ENCODE data around the gene UBE2J2. TPM values are rescaled to one million over a fixed set of nuclear protein-coding genes. Genes with fewer than 3 reads are reported as not detected.

UBE2J2 gene
- total and polyA plus RNA-seq, 2 of the 13 experiments (the other 11 are each of a cell fraction or from before 2014, with no cell fraction given): 25.4 to 29.4 TPM

DNA sequence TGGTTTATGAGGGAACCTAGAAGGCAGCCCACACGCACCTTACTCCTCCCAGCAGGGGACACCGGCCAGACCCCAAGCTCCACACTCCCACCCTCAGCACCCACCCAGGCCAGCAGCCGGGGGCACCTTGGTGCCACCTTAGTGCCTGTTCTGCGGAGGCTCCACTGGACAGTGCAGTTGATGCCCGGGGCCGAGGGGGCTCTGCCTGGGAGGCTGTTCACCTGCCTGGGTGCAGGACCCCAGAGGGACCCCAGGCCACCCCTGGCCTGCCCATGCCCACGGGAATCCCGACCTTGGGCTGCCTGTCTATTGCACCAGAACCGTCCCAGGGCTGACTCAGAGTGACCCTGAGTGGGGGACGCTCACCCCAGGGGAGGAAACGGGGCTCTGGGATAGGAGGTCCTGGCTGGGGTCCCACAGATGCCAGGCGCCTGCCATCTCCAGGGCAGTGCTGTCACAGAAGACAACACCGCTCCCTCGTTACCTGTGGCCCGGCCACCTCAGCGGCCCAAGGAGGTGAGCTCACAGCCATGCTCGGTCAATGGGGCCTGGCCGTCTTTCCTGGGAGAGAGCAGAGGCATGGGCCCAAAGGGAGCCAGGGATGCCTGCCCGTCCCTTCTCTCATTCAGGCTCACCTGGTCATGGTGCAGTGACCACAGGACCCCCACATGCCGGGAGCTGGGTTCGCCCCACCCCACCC lies 7.3 kb upstream of the UBE2J2 start (continued):
- no peak for TF ChIP-seq ZNF501 (CRISPR knock-in tag; IDR thresholded peaks at IDR 0.05)
- TF ChIP-seq, protein P1, sequence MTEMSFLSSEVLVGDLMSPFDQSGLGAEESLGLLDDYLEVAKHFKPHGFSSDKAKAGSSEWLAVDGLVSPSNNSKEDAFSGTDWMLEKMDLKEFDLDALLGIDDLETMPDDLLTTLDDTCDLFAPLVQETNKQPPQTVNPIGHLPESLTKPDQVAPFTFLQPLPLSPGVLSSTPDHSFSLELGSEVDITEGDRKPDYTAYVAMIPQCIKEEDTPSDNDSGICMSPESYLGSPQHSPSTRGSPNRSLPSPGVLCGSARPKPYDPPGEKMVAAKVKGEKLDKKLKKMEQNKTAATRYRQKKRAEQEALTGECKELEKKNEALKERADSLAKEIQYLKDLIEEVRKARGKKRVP (CRISPR knock-in tag; IDR thresholded peaks at IDR 0.05): no peak
- TF ChIP-seq ZNF749 (CRISPR knock-in tag; IDR thresholded peaks at IDR 0.05; ENCODE audit: borderline replicate concordance): no peak
- no peak for TF ChIP-seq ZNF570 (CRISPR knock-in tag; IDR thresholded peaks at IDR 0.05; ENCODE audit: borderline replicate concordance)
- TF ChIP-seq, protein P2, sequence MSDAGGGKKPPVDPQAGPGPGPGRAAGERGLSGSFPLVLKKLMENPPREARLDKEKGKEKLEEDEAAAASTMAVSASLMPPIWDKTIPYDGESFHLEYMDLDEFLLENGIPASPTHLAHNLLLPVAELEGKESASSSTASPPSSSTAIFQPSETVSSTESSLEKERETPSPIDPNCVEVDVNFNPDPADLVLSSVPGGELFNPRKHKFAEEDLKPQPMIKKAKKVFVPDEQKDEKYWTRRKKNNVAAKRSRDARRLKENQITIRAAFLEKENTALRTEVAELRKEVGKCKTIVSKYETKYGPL (CRISPR knock-in tag; IDR thresholded peaks at IDR 0.05): no peak
- TF ChIP-seq, protein P3, sequence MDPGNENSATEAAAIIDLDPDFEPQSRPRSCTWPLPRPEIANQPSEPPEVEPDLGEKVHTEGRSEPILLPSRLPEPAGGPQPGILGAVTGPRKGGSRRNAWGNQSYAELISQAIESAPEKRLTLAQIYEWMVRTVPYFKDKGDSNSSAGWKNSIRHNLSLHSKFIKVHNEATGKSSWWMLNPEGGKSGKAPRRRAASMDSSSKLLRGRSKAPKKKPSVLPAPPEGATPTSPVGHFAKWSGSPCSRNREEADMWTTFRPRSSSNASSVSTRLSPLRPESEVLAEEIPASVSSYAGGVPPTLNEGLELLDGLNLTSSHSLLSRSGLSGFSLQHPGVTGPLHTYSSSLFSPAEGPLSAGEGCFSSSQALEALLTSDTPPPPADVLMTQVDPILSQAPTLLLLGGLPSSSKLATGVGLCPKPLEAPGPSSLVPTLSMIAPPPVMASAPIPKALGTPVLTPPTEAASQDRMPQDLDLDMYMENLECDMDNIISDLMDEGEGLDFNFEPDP (CRISPR knock-in tag; conservative IDR thresholded peaks at IDR 0.05): no peak
- TF ChIP-seq KLF6 (CRISPR knock-in tag; IDR thresholded peaks at IDR 0.05): no peak
- TF ChIP-seq, protein P4, sequence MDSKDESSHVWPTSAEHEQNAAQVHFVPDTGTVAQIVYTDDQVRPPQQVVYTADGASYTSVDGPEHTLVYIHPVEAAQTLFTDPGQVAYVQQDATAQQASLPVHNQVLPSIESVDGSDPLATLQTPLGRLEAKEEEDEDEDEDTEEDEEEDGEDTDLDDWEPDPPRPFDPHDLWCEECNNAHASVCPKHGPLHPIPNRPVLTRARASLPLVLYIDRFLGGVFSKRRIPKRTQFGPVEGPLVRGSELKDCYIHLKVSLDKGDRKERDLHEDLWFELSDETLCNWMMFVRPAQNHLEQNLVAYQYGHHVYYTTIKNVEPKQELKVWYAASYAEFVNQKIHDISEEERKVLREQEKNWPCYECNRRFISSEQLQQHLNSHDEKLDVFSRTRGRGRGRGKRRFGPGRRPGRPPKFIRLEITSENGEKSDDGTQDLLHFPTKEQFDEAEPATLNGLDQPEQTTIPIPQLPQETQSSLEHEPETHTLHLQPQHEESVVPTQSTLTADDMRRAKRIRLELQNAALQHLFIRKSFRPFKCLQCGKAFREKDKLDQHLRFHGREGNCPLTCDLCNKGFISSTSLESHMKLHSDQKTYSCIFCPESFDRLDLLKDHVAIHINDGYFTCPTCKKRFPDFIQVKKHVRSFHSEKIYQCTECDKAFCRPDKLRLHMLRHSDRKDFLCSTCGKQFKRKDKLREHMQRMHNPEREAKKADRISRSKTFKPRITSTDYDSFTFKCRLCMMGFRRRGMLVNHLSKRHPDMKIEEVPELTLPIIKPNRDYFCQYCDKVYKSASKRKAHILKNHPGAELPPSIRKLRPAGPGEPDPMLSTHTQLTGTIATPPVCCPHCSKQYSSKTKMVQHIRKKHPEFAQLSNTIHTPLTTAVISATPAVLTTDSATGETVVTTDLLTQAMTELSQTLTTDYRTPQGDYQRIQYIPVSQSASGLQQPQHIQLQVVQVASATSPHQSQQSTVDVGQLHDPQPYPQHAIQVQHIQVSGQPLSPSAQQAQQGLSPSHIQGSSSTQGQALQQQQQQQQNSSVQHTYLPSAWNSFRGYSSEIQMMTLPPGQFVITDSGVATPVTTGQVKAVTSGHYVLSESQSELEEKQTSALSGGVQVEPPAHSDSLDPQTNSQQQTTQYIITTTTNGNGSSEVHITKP (CRISPR knock-in tag; IDR thresholded peaks at IDR 0.05; ENCODE audit: low read depth): no peak
- TF ChIP-seq, protein P5, sequence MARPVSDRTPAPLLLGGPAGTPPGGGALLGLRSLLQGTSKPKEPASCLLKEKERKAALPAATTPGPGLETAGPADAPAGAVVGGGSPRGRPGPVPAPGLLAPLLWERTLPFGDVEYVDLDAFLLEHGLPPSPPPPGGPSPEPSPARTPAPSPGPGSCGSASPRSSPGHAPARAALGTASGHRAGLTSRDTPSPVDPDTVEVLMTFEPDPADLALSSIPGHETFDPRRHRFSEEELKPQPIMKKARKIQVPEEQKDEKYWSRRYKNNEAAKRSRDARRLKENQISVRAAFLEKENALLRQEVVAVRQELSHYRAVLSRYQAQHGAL (CRISPR knock-in tag; IDR thresholded peaks at IDR 0.05; ENCODE audit: not compliant biosample characterization): no peak
- no peak for TF ChIP-seq SP1 (IDR thresholded peaks at IDR 0.05)
- no peak for TF ChIP-seq SP1 (CRISPR knock-in tag; IDR thresholded peaks at IDR 0.05)
- peak; percentile 37; the same call in 1 of the 2 replicates for TF ChIP-seq HNRNPL (IDR thresholded peaks at IDR 0.05; ENCODE audit: low read depth, low read length)
- TF ChIP-seq ZNF124 (CRISPR knock-in tag; IDR thresholded peaks at IDR 0.05): no peak
- TF ChIP-seq TCF7 (IDR thresholded peaks at IDR 0.05; ENCODE audit: low read depth): no peak
- TF ChIP-seq, protein P6, sequence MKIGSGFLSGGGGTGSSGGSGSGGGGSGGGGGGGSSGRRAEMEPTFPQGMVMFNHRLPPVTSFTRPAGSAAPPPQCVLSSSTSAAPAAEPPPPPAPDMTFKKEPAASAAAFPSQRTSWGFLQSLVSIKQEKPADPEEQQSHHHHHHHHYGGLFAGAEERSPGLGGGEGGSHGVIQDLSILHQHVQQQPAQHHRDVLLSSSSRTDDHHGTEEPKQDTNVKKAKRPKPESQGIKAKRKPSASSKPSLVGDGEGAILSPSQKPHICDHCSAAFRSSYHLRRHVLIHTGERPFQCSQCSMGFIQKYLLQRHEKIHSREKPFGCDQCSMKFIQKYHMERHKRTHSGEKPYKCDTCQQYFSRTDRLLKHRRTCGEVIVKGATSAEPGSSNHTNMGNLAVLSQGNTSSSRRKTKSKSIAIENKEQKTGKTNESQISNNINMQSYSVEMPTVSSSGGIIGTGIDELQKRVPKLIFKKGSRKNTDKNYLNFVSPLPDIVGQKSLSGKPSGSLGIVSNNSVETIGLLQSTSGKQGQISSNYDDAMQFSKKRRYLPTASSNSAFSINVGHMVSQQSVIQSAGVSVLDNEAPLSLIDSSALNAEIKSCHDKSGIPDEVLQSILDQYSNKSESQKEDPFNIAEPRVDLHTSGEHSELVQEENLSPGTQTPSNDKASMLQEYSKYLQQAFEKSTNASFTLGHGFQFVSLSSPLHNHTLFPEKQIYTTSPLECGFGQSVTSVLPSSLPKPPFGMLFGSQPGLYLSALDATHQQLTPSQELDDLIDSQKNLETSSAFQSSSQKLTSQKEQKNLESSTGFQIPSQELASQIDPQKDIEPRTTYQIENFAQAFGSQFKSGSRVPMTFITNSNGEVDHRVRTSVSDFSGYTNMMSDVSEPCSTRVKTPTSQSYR (CRISPR knock-in tag; IDR thresholded peaks at IDR 0.05; ENCODE audit: borderline replicate concordance): no peak
- no peak for TF ChIP-seq EEA1 (CRISPR knock-in tag; IDR thresholded peaks at IDR 0.05; ENCODE audit: borderline replicate concordance)
- TF ChIP-seq LCORL (IDR thresholded peaks at IDR 0.05): no peak
- TF ChIP-seq LCORL (CRISPR knock-in tag; IDR thresholded peaks at IDR 0.05): no peak
- TF ChIP-seq RBAK (CRISPR knock-in tag; IDR thresholded peaks at IDR 0.05): no peak

All from HepG2 (cell line).